H1 (cell line): ENCODE results near the gene TSSK6. TPM values are rescaled to one million over a fixed set of nuclear protein-coding genes. Genes with fewer than 3 reads are reported as not detected.

Experiments used
- NRF1 ChIP-seq: IDR thresholded peaks from 2 replicates; pipeline ENCODE4 v1.6.1; 2011; ENCODE audit warnings: mild to moderate bottlenecking, low read depth, low read length, improper control_type of control experiment
- polyA plus RNA-seq, 7 experiments: library from polyadenylated mRNA; depleted of rRNA in 3 of 7; stranded (reverse) in 5 of 7; unstranded in 2 of 7; fragments of >200 nt in 5 of 7; fragments of 200-250 nt in 2 of 7; gene quantifications; 1 replicate in 5 of 7; 2 replicates in 1 of 7; 4 replicates in 1 of 7; pipeline versions ENCODE4 v1.2.1 to v1.2.3, GENCODE V29; 2011 to 2013; ENCODE audit warnings: missing spikeins in 2 of 7, mixed read lengths in 2 of 7
- total RNA-seq: library from RNA; stranded (reverse); fragmentation: NEBNext Ultra II Directional; extraction: Animal tissue kit (Norgen Biotek cat#: 25700); gene quantifications from 2 replicates; pipeline ENCODE4 v1.2.1, GENCODE V29; 2021

Gene TSSK6
- total and polyA plus RNA-seq, 2 of the 8 experiments (the other 6 are each of a cell fraction or from before 2014, with no cell fraction given) = 3.6 to 7.8 TPM

DNA sequence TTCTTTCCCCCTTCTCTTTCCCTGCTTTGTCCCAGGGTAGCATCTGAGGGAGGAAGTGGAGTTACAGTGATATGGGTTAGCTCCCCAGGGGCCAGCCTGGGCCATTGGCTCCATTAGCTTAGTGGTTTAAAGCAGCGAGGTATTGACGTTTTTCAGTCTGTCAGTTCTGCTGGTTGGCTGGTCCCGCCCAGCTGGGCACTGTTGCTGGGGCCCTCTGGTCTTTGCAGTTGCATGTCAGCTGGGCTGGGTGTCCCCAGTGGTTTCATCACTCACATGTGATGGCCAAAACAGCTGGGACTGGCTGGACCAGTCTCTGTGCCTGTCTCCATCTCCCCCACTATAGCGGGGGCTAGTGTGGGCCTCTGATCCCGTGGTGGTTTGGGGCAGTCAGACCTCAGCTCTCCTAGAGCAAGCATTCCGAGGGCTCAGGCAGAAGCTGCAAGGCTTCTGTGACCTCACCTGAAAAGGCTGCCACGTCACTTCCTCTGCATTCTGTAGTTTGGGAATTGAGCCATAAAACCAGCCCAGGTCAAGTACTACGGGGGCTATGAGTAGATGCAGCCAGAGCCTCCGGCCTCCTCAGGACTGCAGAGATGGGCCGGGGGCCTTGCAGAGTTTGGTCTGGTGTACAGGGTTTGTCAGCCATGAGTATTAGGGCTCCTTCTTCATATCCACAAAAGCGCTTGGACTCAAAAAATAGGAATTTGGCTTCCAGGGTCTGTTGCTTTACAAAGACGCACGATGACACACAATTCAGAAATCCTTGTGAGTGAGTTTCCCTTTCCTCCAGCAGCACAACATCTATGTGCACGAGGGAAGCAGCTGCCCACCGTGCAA lies 30.0 kb downstream of the TSSK6 start (continued):
- TF ChIP-seq NRF1 = no peak
